ENCODE results near the gene C2CD3. TPM values are rescaled to one million over a fixed set of nuclear protein-coding genes. Genes with fewer than 3 reads are reported as not detected.

C2CD3 gene
- total RNA-seq, 1 donor from 2014 or later: 23.9 TPM

GRCh38 chr11:73996161-73996747, 174.5 kb downstream of the C2CD3 start:
- TF ChIP-seq CTCF (IDR thresholded peaks at IDR 0.05; ENCODE audit: unreplicated experiment): no peak
- H3K27ac Mint-ChIP-seq (ENCODE audit: unreplicated experiment): no peak overlapping the region
- H3K9me3 Mint-ChIP-seq (ENCODE audit: unreplicated experiment): no peaks in the 10 kb centered on the region
- no peak overlapping the region for H3K4me3 Mint-ChIP-seq (ENCODE audit: unreplicated experiment)
- no peaks in the 10 kb centered on the region for H3K4me1 Mint-ChIP-seq (ENCODE audit: unreplicated experiment)
- no peak for DNase-seq (ENCODE audit: low spot score)
- H3K27me3 Mint-ChIP-seq (ENCODE audit: unreplicated experiment): peaks cover 1% of the 10 kb centered on the region
- peaks cover 2% of the 10 kb centered on the region for H3K36me3 Mint-ChIP-seq (ENCODE audit: low read depth, unreplicated experiment)

GRCh38 chr11:73995731-73996130, 175.1 kb downstream of the C2CD3 start:
- peaks cover 1% of the 10 kb centered on the region for H3K27me3 Mint-ChIP-seq (ENCODE audit: unreplicated experiment)
- DNase-seq (ENCODE audit: low spot score): no peak
- H3K9me3 Mint-ChIP-seq (ENCODE audit: unreplicated experiment): no peaks in the 10 kb centered on the region
- H3K4me3 Mint-ChIP-seq (ENCODE audit: unreplicated experiment): no peak overlapping the region
- H3K4me1 Mint-ChIP-seq (ENCODE audit: unreplicated experiment): peaks cover 2% of the 10 kb centered on the region
- peak overlapping the region; percentile 73 for H3K27ac Mint-ChIP-seq (ENCODE audit: unreplicated experiment)
- no peak for TF ChIP-seq CTCF (IDR thresholded peaks at IDR 0.05; ENCODE audit: unreplicated experiment)
- H3K36me3 Mint-ChIP-seq (ENCODE audit: low read depth, unreplicated experiment): no peaks in the 10 kb centered on the region

- no peak for TF ChIP-seq CTCF (IDR thresholded peaks at IDR 0.05; ENCODE audit: unreplicated experiment)
- Mint-ChIP-seq H3K36me3 (ENCODE audit: low read depth, unreplicated experiment) (no peaks in the 10 kb centered on the region), H3K4me3 (ENCODE audit: unreplicated experiment) (no peak overlapping the region), H3K27me3 (ENCODE audit: unreplicated experiment) (peaks cover 1% of the 10 kb centered on the region), H3K27ac (ENCODE audit: unreplicated experiment) (no peak overlapping the region), H3K9me3 (ENCODE audit: unreplicated experiment) (no peaks in the 10 kb centered on the region), H3K4me1 (ENCODE audit: unreplicated experiment) (peaks cover 2% of the 10 kb centered on the region)
- DNase-seq (ENCODE audit: low spot score): no peak
These were observed 175.6 kb downstream of the C2CD3 start for GRCh38 chr11:73995247-73995646.

- Mint-ChIP-seq H3K27ac (ENCODE audit: unreplicated experiment) (no peak overlapping the region), H3K27me3 (ENCODE audit: unreplicated experiment) (peaks cover 1% of the 10 kb centered on the region), H3K4me3 (ENCODE audit: unreplicated experiment) (no peak overlapping the region), H3K4me1 (ENCODE audit: unreplicated experiment) (peaks cover 2% of the 10 kb centered on the region), H3K9me3 (ENCODE audit: unreplicated experiment) (no peaks in the 10 kb centered on the region), H3K36me3 (ENCODE audit: low read depth, unreplicated experiment) (no peaks in the 10 kb centered on the region)
- TF ChIP-seq CTCF (IDR thresholded peaks at IDR 0.05; ENCODE audit: unreplicated experiment): no peak
- DNase-seq (ENCODE audit: low spot score): no peak
These were observed 179.3 kb downstream of the C2CD3 start for GRCh38 chr11:73991471-73992006.

GRCh38 chr11:73990730-73991129, 180.1 kb downstream of the C2CD3 start:
- Mint-ChIP-seq H3K36me3 (ENCODE audit: low read depth, unreplicated experiment) (no peaks in the 10 kb centered on the region), H3K4me3 (ENCODE audit: unreplicated experiment) (no peak overlapping the region), H3K27me3 (ENCODE audit: unreplicated experiment) (peaks cover 1% of the 10 kb centered on the region), H3K27ac (ENCODE audit: unreplicated experiment) (no peak overlapping the region), H3K4me1 (ENCODE audit: unreplicated experiment) (peaks cover 2% of the 10 kb centered on the region), H3K9me3 (ENCODE audit: unreplicated experiment) (no peaks in the 10 kb centered on the region)
- DNase-seq (ENCODE audit: low spot score): no peak
- TF ChIP-seq CTCF (IDR thresholded peaks at IDR 0.05; ENCODE audit: unreplicated experiment): no peak

All from endothelial cell (in vitro differentiated cells).